ENCODE data around the gene DDB1. TPM values are rescaled to one million over a fixed set of nuclear protein-coding genes. Genes with fewer than 3 reads are reported as not detected.

DDB1 gene
- total RNA-seq, 1 donor = 330 TPM

GRCh38 chr11:61354208-61354607 lies 21.3 kb upstream of the DDB1 start:
- H3K4me2 ChIP-seq (ENCODE audit: insufficient read depth, low read length) = no peak overlapping the region
- DNase-seq (ENCODE audit: insufficient read length, low spot score, missing footprints) = no peak
- H3K27me3 ChIP-seq (ENCODE audit: insufficient read depth, low read length) = no peaks in the 10 kb centered on the region
- H3K9me3 ChIP-seq (ENCODE audit: low read depth, low read length) = no peaks in the 10 kb centered on the region
- no peak overlapping the region for H3K27ac ChIP-seq (ENCODE audit: low read depth, low read length)
- H3K4me3 ChIP-seq (ENCODE audit: insufficient read depth, low read length) = no peak overlapping the region
- H3K4me1 ChIP-seq (ENCODE audit: insufficient read depth, low read length) = no peaks in the 10 kb centered on the region
- H3K36me3 ChIP-seq (ENCODE audit: insufficient read depth, low read length) = peaks cover 58% of the 10 kb centered on the region
- peaks cover 10% of the 10 kb centered on the region for H4K20me1 ChIP-seq (ENCODE audit: insufficient read depth, low read length)
- no peak overlapping the region for H2AFZ ChIP-seq (ENCODE audit: low read length)
- TF ChIP-seq CTCF (IDR thresholded peaks at IDR 0.05; ENCODE audit: extremely low read depth, low read depth, low read length) = no peak
- H3K79me2 ChIP-seq (ENCODE audit: insufficient read depth, low read length) = peaks cover 9% of the 10 kb centered on the region

GRCh38 chr11:61353131-61354067 lies 20.5 kb upstream of the DDB1 start:
- H3K4me2 ChIP-seq (ENCODE audit: insufficient read depth, low read length) = no peak overlapping the region
- H3K79me2 ChIP-seq (ENCODE audit: insufficient read depth, low read length) = peaks cover 8% of the 10 kb centered on the region
- H3K27me3 ChIP-seq (ENCODE audit: insufficient read depth, low read length) = no peaks in the 10 kb centered on the region
- H3K4me3 ChIP-seq (ENCODE audit: insufficient read depth, low read length) = no peak overlapping the region
- H2AFZ ChIP-seq (ENCODE audit: low read length) = no peak overlapping the region
- peaks cover 66% of the 10 kb centered on the region for H3K36me3 ChIP-seq (ENCODE audit: insufficient read depth, low read length)
- no peak overlapping the region for H3K27ac ChIP-seq (ENCODE audit: low read depth, low read length)
- peaks cover 10% of the 10 kb centered on the region for H4K20me1 ChIP-seq (ENCODE audit: insufficient read depth, low read length)
- no peaks in the 10 kb centered on the region for H3K9me3 ChIP-seq (ENCODE audit: low read depth, low read length)
- TF ChIP-seq CTCF (IDR thresholded peaks at IDR 0.05; ENCODE audit: extremely low read depth, low read depth, low read length) = no peak
- DNase-seq (ENCODE audit: insufficient read length, low spot score, missing footprints) = peak; percentile 58
- H3K4me1 ChIP-seq (ENCODE audit: insufficient read depth, low read length) = no peaks in the 10 kb centered on the region

- H3K9me3 ChIP-seq (ENCODE audit: low read depth, low read length) = no peaks in the 10 kb centered on the region
- peak; percentile 22 for DNase-seq (ENCODE audit: insufficient read length, low spot score, missing footprints)
- no peak overlapping the region for H3K4me2 ChIP-seq (ENCODE audit: insufficient read depth, low read length)
- no peak overlapping the region for H3K27ac ChIP-seq (ENCODE audit: low read depth, low read length)
- H3K27me3 ChIP-seq (ENCODE audit: insufficient read depth, low read length) = no peaks in the 10 kb centered on the region
- peaks cover 70% of the 10 kb centered on the region for H3K36me3 ChIP-seq (ENCODE audit: insufficient read depth, low read length)
- no peak overlapping the region for H2AFZ ChIP-seq (ENCODE audit: low read length)
- H3K79me2 ChIP-seq (ENCODE audit: insufficient read depth, low read length) = no peaks in the 10 kb centered on the region
- no peaks in the 10 kb centered on the region for H3K4me1 ChIP-seq (ENCODE audit: insufficient read depth, low read length)
- peaks cover 10% of the 10 kb centered on the region for H4K20me1 ChIP-seq (ENCODE audit: insufficient read depth, low read length)
- H3K4me3 ChIP-seq (ENCODE audit: insufficient read depth, low read length) = no peak overlapping the region
- no peak for TF ChIP-seq CTCF (IDR thresholded peaks at IDR 0.05; ENCODE audit: extremely low read depth, low read depth, low read length)
Observed at GRCh38 chr11:61352038-61352437, 19.1 kb upstream of the DDB1 start.

GRCh38 chr11:61350803-61351202 lies 17.9 kb upstream of the DDB1 start:
- Histone ChIP-seq H3K9me3 (ENCODE audit: low read depth, low read length) (no peaks in the 10 kb centered on the region), H2AFZ (ENCODE audit: low read length) (no peak overlapping the region), H3K4me3 (ENCODE audit: insufficient read depth, low read length) (no peak overlapping the region), H3K4me1 (ENCODE audit: insufficient read depth, low read length) (no peaks in the 10 kb centered on the region), H3K27ac (ENCODE audit: low read depth, low read length) (no peak overlapping the region), H3K27me3 (ENCODE audit: insufficient read depth, low read length) (no peaks in the 10 kb centered on the region), H4K20me1 (ENCODE audit: insufficient read depth, low read length) (peaks cover 10% of the 10 kb centered on the region), H3K79me2 (ENCODE audit: insufficient read depth, low read length) (no peaks in the 10 kb centered on the region), H3K4me2 (ENCODE audit: insufficient read depth, low read length) (no peak overlapping the region), H3K36me3 (ENCODE audit: insufficient read depth, low read length) (peaks cover 69% of the 10 kb centered on the region)
- DNase-seq (ENCODE audit: insufficient read length, low spot score, missing footprints) = peak; percentile 34
- no peak for TF ChIP-seq CTCF (IDR thresholded peaks at IDR 0.05; ENCODE audit: extremely low read depth, low read depth, low read length)

Measured in osteoblast (primary cell).